ENCODE data around the gene ERG. TPM values are rescaled to one million over a fixed set of nuclear protein-coding genes. Genes with fewer than 3 reads are reported as not detected.

The ERG gene
- total and polyA plus RNA-seq, 2 donors = 3.9 to 5.8 TPM

GRCh38 chr21:38354746-38355145, 143.5 kb downstream of the ERG start:
- no peak overlapping the region for H3K27ac ChIP-seq (ENCODE audit: low read depth in 1 of 2, low read length in 1 of 2)
- no peaks in the 10 kb centered on the region for H3K9me3 ChIP-seq (ENCODE audit: control insufficient read depth in 2 of 2, insufficient read depth in 1 of 2, low read length in 1 of 2)
- H3K4me1 ChIP-seq (ENCODE audit: control insufficient read depth in 2 of 2, insufficient read depth in 2 of 2, low read length in 2 of 2) = peaks cover 0 to 5% of the 10 kb centered on the region in 2 donors
- H3K36me3 ChIP-seq (ENCODE audit: control insufficient read depth in 2 of 2, insufficient read depth in 2 of 2, low read length in 1 of 2) = no peaks in the 10 kb centered on the region
- peaks cover 0 to 4% of the 10 kb centered on the region in 2 donors for H3K27me3 ChIP-seq (ENCODE audit: control insufficient read depth in 2 of 2, insufficient read depth in 1 of 2, low read length in 1 of 2)
- WGBS = 92% methylated on average over 2 of the region's 2 CpGs
- H3K4me3 ChIP-seq (ENCODE audit: low read length in 2 of 2) = no peak overlapping the region
- DNase-seq (ENCODE audit: low read depth in 6 of 9, low spot score in 9 of 9) = no peak

GRCh38 chr21:38354231-38354630, 144.0 kb downstream of the ERG start:
- DNase-seq (ENCODE audit: low read depth in 6 of 9, low spot score in 9 of 9) = no peak
- Histone ChIP-seq H3K4me1 (ENCODE audit: control insufficient read depth in 2 of 2, insufficient read depth in 2 of 2, low read length in 2 of 2) (peaks cover 0 to 5% of the 10 kb centered on the region in 2 donors), H3K9me3 (ENCODE audit: control insufficient read depth in 2 of 2, insufficient read depth in 1 of 2, low read length in 1 of 2) (no peaks in the 10 kb centered on the region), H3K36me3 (ENCODE audit: control insufficient read depth in 2 of 2, insufficient read depth in 2 of 2, low read length in 1 of 2) (no peaks in the 10 kb centered on the region), H3K27me3 (ENCODE audit: control insufficient read depth in 2 of 2, insufficient read depth in 1 of 2, low read length in 1 of 2) (peaks cover 0 to 4% of the 10 kb centered on the region in 2 donors), H3K27ac (ENCODE audit: low read depth in 1 of 2, low read length in 1 of 2) (no peak overlapping the region), H3K4me3 (ENCODE audit: low read length in 2 of 2) (no peak overlapping the region)
- WGBS = 98% methylated on average over 10 of the region's 10 CpGs

GRCh38 chr21:38352536-38353219, 145.6 kb downstream of the ERG start:
- Histone ChIP-seq H3K9me3 (ENCODE audit: control insufficient read depth in 2 of 2, insufficient read depth in 1 of 2, low read length in 1 of 2) (no peaks in the 10 kb centered on the region), H3K36me3 (ENCODE audit: control insufficient read depth in 2 of 2, insufficient read depth in 2 of 2, low read length in 1 of 2) (no peaks in the 10 kb centered on the region), H3K27ac (ENCODE audit: low read depth in 1 of 2, low read length in 1 of 2) (no peak overlapping the region), H3K4me3 (ENCODE audit: low read length in 2 of 2) (no peak overlapping the region), H3K27me3 (ENCODE audit: control insufficient read depth in 2 of 2, insufficient read depth in 1 of 2, low read length in 1 of 2) (peaks cover 0 to 4% of the 10 kb centered on the region in 2 donors), H3K4me1 (ENCODE audit: control insufficient read depth in 2 of 2, insufficient read depth in 2 of 2, low read length in 2 of 2) (peaks cover 0 to 5% of the 10 kb centered on the region in 2 donors)
- 51% methylated on average over 6 of the region's 6 CpGs for WGBS
- DNase-seq (ENCODE audit: low read depth in 6 of 9, low spot score in 9 of 9) = peak in 2 of 9 donors; percentile 13 to 47

GRCh38 chr21:38351961-38352521, 146.2 kb downstream of the ERG start:
- 29% methylated on average over 10 of the region's 10 CpGs for WGBS
- no peaks in the 10 kb centered on the region for H3K9me3 ChIP-seq (ENCODE audit: control insufficient read depth in 2 of 2, insufficient read depth in 1 of 2, low read length in 1 of 2)
- H3K36me3 ChIP-seq (ENCODE audit: control insufficient read depth in 2 of 2, insufficient read depth in 2 of 2, low read length in 1 of 2) = no peaks in the 10 kb centered on the region
- H3K27me3 ChIP-seq (ENCODE audit: control insufficient read depth in 2 of 2, insufficient read depth in 1 of 2, low read length in 1 of 2) = peaks cover 0 to 4% of the 10 kb centered on the region in 2 donors
- H3K4me3 ChIP-seq (ENCODE audit: low read length in 2 of 2) = no peak overlapping the region
- no peak overlapping the region for H3K27ac ChIP-seq (ENCODE audit: low read depth in 1 of 2, low read length in 1 of 2)
- H3K4me1 ChIP-seq (ENCODE audit: control insufficient read depth in 2 of 2, insufficient read depth in 2 of 2, low read length in 2 of 2) = peaks cover 0 to 5% of the 10 kb centered on the region in 2 donors
- DNase-seq (ENCODE audit: low read depth in 6 of 9, low spot score in 9 of 9) = no peak

GRCh38 chr21:38351176-38351959, 146.9 kb downstream of the ERG start:
- Histone ChIP-seq H3K27me3 (ENCODE audit: control insufficient read depth in 2 of 2, insufficient read depth in 1 of 2, low read length in 1 of 2) (peaks cover 0 to 4% of the 10 kb centered on the region in 2 donors), H3K4me1 (ENCODE audit: control insufficient read depth in 2 of 2, insufficient read depth in 2 of 2, low read length in 2 of 2) (peaks cover 0 to 5% of the 10 kb centered on the region in 2 donors), H3K27ac (ENCODE audit: low read depth in 1 of 2, low read length in 1 of 2) (no peak overlapping the region), H3K36me3 (ENCODE audit: control insufficient read depth in 2 of 2, insufficient read depth in 2 of 2, low read length in 1 of 2) (no peaks in the 10 kb centered on the region), H3K9me3 (ENCODE audit: control insufficient read depth in 2 of 2, insufficient read depth in 1 of 2, low read length in 1 of 2) (no peaks in the 10 kb centered on the region), H3K4me3 (ENCODE audit: low read length in 2 of 2) (no peak overlapping the region)
- DNase-seq (ENCODE audit: low read depth in 6 of 9, low spot score in 9 of 9) = no peak
- 92% methylated on average over 16 of the region's 16 CpGs for WGBS

- peaks cover 0 to 4% of the 10 kb centered on the region in 2 donors for H3K27me3 ChIP-seq (ENCODE audit: control insufficient read depth in 2 of 2, insufficient read depth in 1 of 2, low read length in 1 of 2)
- H3K27ac ChIP-seq (ENCODE audit: low read depth in 1 of 2, low read length in 1 of 2) = no peak overlapping the region
- no peak for DNase-seq (ENCODE audit: low read depth in 6 of 9, low spot score in 9 of 9)
- WGBS = 97% methylated on average over 3 of the region's 3 CpGs
- H3K36me3 ChIP-seq (ENCODE audit: control insufficient read depth in 2 of 2, insufficient read depth in 2 of 2, low read length in 1 of 2) = no peaks in the 10 kb centered on the region
- no peak overlapping the region for H3K4me3 ChIP-seq (ENCODE audit: low read length in 2 of 2)
- peaks cover 0 to 5% of the 10 kb centered on the region in 2 donors for H3K4me1 ChIP-seq (ENCODE audit: control insufficient read depth in 2 of 2, insufficient read depth in 2 of 2, low read length in 2 of 2)
- no peaks in the 10 kb centered on the region for H3K9me3 ChIP-seq (ENCODE audit: control insufficient read depth in 2 of 2, insufficient read depth in 1 of 2, low read length in 1 of 2)
Measured at GRCh38 chr21:38350684-38351083, 147.6 kb downstream of the ERG start.

- Histone ChIP-seq H3K36me3 (ENCODE audit: control insufficient read depth in 2 of 2, insufficient read depth in 2 of 2, low read length in 1 of 2) (no peaks in the 10 kb centered on the region), H3K4me1 (ENCODE audit: control insufficient read depth in 2 of 2, insufficient read depth in 2 of 2, low read length in 2 of 2) (peaks cover 0 to 5% of the 10 kb centered on the region in 2 donors), H3K27ac (ENCODE audit: low read depth in 1 of 2, low read length in 1 of 2) (no peak overlapping the region), H3K4me3 (ENCODE audit: low read length in 2 of 2) (no peak overlapping the region), H3K9me3 (ENCODE audit: control insufficient read depth in 2 of 2, insufficient read depth in 1 of 2, low read length in 1 of 2) (no peaks in the 10 kb centered on the region), H3K27me3 (ENCODE audit: control insufficient read depth in 2 of 2, insufficient read depth in 1 of 2, low read length in 1 of 2) (no peaks in the 10 kb centered on the region)
- over 99% methylated on average over 2 of the region's 2 CpGs for WGBS
- DNase-seq (ENCODE audit: low read depth in 6 of 9, low spot score in 9 of 9) = no peak
Measured at GRCh38 chr21:38349977-38350376, 148.3 kb downstream of the ERG start.

- Histone ChIP-seq H3K27ac (ENCODE audit: low read depth in 1 of 2, low read length in 1 of 2) (peak overlapping the region in 1 of 2 donors; percentile 73), H3K9me3 (ENCODE audit: control insufficient read depth in 2 of 2, insufficient read depth in 1 of 2, low read length in 1 of 2) (no peaks in the 10 kb centered on the region), H3K36me3 (ENCODE audit: control insufficient read depth in 2 of 2, insufficient read depth in 2 of 2, low read length in 1 of 2) (no peaks in the 10 kb centered on the region), H3K4me1 (ENCODE audit: control insufficient read depth in 2 of 2, insufficient read depth in 2 of 2, low read length in 2 of 2) (peaks cover 0 to 5% of the 10 kb centered on the region in 2 donors), H3K27me3 (ENCODE audit: control insufficient read depth in 2 of 2, insufficient read depth in 1 of 2, low read length in 1 of 2) (no peaks in the 10 kb centered on the region), H3K4me3 (ENCODE audit: low read length in 2 of 2) (no peak overlapping the region)
- DNase-seq (ENCODE audit: low read depth in 6 of 9, low spot score in 9 of 9) = peak in 2 of 9 donors; percentile 16 to 32
- 91% methylated on average over 10 of the region's 10 CpGs for WGBS
Measured at GRCh38 chr21:38349111-38349746, 149.0 kb downstream of the ERG start.
